Mucosa of rectum (tissue), 2 donors: ENCODE data around the gene COMMD3.
"Not testable (repeated sequence)": the region's sequence is repeated elsewhere in the genome, so short reads cannot be mapped to it uniquely, and the experiment has no call there.

Experiments used
- H3K27ac ChIP-seq, 2 donors: one replicate each; pipeline ENCODE4 v1.7.0; 2013; ENCODE audit warnings: inconsistent platforms in 2 of 2, low read depth in 2 of 2, low read length in 2 of 2
- H3K27me3 ChIP-seq, 2 donors: one replicate each; pipeline ENCODE4 v1.7.0; 2013; ENCODE audit warnings: low read length in 2 of 2; ENCODE audit not compliant: control insufficient read depth in 2 of 2, insufficient read depth in 2 of 2
- H3K36me3 ChIP-seq, 2 donors: one replicate each; pipeline ENCODE4 v1.7.0; 2013; ENCODE audit warnings: low read length in 2 of 2; ENCODE audit not compliant: control insufficient read depth in 2 of 2, insufficient read depth in 2 of 2
- H3K4me1 ChIP-seq, 2 donors: one replicate each; pipeline ENCODE4 v1.7.0; 2013; ENCODE audit warnings: low read length in 2 of 2, mild to moderate bottlenecking in 1 of 2; ENCODE audit not compliant: control insufficient read depth in 2 of 2, insufficient read depth in 2 of 2
- H3K4me3 ChIP-seq, 2 donors: one replicate each; pipeline ENCODE4 v1.7.0; 2013; ENCODE audit warnings: low read length in 2 of 2
- H3K9ac ChIP-seq, 2 donors: one replicate each; pipeline ENCODE4 v1.7.0; 2013; ENCODE audit warnings: low read length in 2 of 2, low read depth in 1 of 2, mild to moderate bottlenecking in 1 of 2
- H3K9me3 ChIP-seq, 2 donors: one replicate each; pipeline ENCODE4 v1.7.0; 2013; ENCODE audit warnings: low read length in 2 of 2; ENCODE audit not compliant: control insufficient read depth in 2 of 2
- donor health status: healthy.
- donor health status: Normal muscosa, but diverticular disease.

COMMD3 gene

DNA sequence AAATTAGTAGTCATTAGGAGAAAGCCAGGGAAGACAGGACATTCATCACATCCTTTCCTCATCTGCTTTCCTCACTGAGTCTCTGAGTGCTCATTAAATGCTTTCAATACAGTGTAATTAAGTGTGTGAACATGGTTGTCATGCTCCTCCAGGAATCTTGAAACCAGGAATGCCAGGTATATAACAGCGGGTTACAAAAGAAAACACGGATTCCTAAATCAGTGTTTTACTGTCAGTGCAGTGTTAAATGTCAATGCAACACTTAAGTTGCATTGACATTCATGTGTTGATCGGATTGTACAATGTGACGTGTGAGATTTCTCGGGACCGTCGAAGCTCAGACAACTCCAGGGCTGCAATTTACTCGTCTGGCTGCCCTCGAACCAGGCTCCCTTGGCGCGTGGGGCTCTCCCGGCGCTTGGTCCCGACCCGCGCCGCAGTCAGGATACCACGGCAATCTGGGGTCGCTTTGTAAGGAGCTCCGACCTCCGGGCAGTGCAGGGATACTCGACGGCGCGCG lies 28.7 kb downstream of the COMMD3 start:
- Histone ChIP-seq H3K4me3 (no peak overlapping the region), H3K9me3 (no peaks in the 10 kb centered on the region), H3K27ac (no peak overlapping the region), H3K36me3 (no peaks in the 10 kb centered on the region), H3K4me1 (peaks cover 7 to 9% of the 10 kb centered on the region in 2 donors), H3K27me3 (peaks cover 48 to 52% of the 10 kb centered on the region in 2 donors), H3K9ac (no peak overlapping the region)

DNA sequence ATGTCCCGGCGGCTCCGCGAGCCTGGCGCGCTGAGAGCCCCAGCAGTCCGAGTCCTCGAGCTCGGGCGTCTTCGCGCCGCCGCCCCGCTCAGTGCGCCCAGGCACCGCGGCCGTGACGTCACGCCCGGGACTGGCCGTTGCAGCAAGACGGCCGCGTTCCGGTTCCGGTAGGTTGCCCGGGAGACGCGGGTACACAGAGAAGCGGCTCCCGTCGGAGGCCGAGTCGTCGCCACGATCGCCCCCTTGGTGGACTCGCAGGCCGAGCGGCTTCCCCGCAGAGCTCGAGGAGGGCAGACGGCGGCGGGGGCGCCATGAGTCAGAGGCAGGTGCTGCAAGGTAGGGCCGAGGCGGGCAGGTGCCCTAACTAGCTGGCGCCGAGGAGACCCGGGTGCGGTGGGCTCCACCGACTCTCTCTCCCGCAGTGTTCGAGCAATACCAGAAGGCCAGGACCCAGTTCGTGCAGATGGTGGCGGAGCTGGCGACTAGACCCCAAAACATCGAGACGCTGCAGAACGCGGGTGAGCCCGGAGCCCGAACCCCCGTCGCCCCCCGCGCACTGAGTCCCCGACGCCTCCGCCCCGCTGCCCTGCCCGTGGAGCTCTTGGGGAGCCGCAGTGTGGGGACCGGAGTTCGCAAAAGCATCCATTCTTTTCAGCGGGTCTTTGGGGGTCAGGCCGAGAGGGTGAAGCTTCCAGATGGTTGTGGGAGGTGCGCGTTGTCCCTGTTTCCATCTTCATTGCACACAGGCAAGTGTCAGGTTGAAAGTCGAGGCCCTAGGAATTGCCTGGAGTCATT lies 29.3 kb downstream of the COMMD3 start, which contains the start of gene SPAG6:
TSS of gene SPAG6 (plus strand) at position 196 of the 795 bp plus-strand sequence. CDS start at position 312, 116 bp downstream.
- Histone ChIP-seq H3K27ac (no peak within 1 kb of the TSS), H3K27me3 (peaks cover 48 to 52% of the 10 kb centered on the region in 2 donors), H3K9ac (no peak within 1 kb of the TSS), H3K4me3 (no peak within 1 kb of the TSS), H3K4me1 (peaks cover 5 to 7% of the 10 kb centered on the region in 2 donors), H3K9me3 (no peaks in the 10 kb centered on the region), H3K36me3 (no peaks in the 10 kb centered on the region)

DNA sequence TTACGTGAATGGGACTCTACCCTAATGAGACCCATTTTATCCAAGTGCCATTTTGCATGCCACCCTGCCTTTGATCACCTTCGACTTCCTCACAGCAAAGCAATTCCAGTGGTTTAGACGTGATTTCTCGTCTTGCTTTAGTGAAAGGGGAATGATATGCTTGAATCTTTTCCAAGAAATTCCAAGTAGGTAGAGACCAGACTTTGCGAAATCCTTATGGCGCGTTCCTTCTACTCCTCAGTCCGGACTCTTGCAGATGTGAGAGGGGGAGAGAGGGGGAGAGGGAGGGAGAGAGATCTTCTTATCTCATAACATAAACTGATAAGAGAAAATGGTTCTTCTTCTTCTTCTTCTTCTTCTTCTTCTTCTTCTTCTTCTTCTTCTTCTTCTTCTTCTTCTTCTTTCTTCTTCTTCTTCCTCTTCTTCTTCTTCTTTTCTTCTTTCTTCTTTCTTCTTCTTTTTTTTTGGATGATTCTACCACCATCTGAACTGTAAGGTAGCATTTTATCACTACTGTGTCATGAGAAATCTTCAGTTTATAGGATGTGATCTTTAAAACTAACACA lies 30.0 kb downstream of the COMMD3 start:
- no peaks in the 10 kb centered on the region for H3K9me3 ChIP-seq
- peaks cover 48 to 52% of the 10 kb centered on the region in 2 donors for H3K27me3 ChIP-seq
- H3K4me3 ChIP-seq: no peak overlapping the region
- H3K9ac ChIP-seq: no peak overlapping the region
- peaks cover 2 to 4% of the 10 kb centered on the region in 2 donors for H3K4me1 ChIP-seq
- no peak overlapping the region for H3K27ac ChIP-seq
- H3K36me3 ChIP-seq: no peaks in the 10 kb centered on the region

- Histone ChIP-seq H3K9me3 (no peaks in the 10 kb centered on the region), H3K9ac (no peak overlapping the region), H3K27me3 (peaks cover 16 to 19% of the 10 kb centered on the region in 2 donors), H3K4me1 (no peaks in the 10 kb centered on the region), H3K36me3 (no peaks in the 10 kb centered on the region), H3K27ac (no peak overlapping the region), H3K4me3 (no peak overlapping the region)
Observed at GRCh38 chr10:22349755-22350154, 33.6 kb downstream of the COMMD3 start.

GRCh38 chr10:22351131-22351703 lies 35.0 kb downstream of the COMMD3 start:
- Histone ChIP-seq H3K4me1 (no peaks in the 10 kb centered on the region), H3K27ac (no peak overlapping the region), H3K9ac (no peak overlapping the region), H3K9me3 (no peaks in the 10 kb centered on the region), H3K27me3 (peaks cover 1 to 6% of the 10 kb centered on the region in 2 donors), H3K4me3 (no peak overlapping the region), H3K36me3 (no peaks in the 10 kb centered on the region)

DNA sequence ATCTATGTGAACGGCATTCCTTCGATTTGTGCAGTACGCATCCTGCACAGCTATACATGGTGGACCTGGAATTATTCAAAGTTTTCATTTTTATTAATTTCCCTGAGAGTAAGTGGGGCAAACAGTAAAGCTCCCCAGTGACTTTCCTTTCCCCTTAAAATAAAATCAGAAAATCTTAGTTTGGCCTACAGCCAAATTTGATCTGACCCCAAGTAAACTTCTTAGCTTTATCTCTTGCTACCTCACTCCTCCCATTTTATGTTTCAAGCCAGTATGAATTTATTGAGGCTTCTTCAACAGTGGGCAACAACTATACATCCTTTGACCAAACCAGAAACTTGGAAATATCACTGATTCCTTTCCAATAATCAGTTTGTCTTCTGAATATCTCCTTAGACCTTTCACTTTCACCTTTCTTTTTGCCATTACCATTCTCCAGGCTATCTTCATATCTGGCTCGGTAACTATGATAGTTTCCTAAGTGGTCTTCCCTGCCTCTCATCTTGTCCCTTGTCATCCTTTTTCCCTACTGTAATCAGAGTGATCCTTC lies 40.2 kb downstream of the COMMD3 start:
- no peak overlapping the region for H3K27ac ChIP-seq
- no peaks in the 10 kb centered on the region for H3K27me3 ChIP-seq
- H3K9ac ChIP-seq: no peak overlapping the region
- H3K9me3 ChIP-seq: no peaks in the 10 kb centered on the region
- H3K4me3 ChIP-seq: no peak overlapping the region
- no peaks in the 10 kb centered on the region for H3K36me3 ChIP-seq
- no peaks in the 10 kb centered on the region for H3K4me1 ChIP-seq

DNA sequence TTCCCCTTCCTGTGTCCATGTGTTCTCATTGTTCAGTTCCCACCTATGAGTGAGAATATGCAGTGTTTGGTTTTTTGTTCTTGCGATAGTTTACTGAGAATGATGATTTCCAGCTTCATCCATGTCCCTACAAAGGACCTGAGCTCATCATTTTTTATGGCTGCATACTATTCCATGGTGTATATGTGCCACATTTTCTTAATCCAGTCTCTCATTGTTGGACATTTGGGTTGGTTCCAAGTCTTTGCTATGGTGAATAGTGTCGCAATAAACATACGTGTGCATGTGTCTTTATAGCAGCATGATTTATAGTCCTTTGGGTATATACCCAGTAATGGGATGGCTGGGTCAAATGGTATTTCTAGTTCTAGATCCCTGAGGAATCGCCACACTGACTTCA lies 41.6 kb downstream of the COMMD3 start:
- H3K9me3 ChIP-seq, H3K9ac ChIP-seq, H3K4me1 ChIP-seq, H3K4me3 ChIP-seq, H3K27me3 ChIP-seq, H3K36me3 ChIP-seq, H3K27ac ChIP-seq: not testable (repeated sequence)

GRCh38 chr10:22363305-22363704 lies 47.1 kb downstream of the COMMD3 start:
- Histone ChIP-seq H3K27me3 (peaks cover 0 to 2% of the 10 kb centered on the region in 2 donors), H3K9me3 (no peaks in the 10 kb centered on the region), H3K9ac (no peak overlapping the region), H3K4me3 (no peak overlapping the region), H3K27ac (no peak overlapping the region), H3K4me1 (no peaks in the 10 kb centered on the region), H3K36me3 (no peaks in the 10 kb centered on the region)

DNA sequence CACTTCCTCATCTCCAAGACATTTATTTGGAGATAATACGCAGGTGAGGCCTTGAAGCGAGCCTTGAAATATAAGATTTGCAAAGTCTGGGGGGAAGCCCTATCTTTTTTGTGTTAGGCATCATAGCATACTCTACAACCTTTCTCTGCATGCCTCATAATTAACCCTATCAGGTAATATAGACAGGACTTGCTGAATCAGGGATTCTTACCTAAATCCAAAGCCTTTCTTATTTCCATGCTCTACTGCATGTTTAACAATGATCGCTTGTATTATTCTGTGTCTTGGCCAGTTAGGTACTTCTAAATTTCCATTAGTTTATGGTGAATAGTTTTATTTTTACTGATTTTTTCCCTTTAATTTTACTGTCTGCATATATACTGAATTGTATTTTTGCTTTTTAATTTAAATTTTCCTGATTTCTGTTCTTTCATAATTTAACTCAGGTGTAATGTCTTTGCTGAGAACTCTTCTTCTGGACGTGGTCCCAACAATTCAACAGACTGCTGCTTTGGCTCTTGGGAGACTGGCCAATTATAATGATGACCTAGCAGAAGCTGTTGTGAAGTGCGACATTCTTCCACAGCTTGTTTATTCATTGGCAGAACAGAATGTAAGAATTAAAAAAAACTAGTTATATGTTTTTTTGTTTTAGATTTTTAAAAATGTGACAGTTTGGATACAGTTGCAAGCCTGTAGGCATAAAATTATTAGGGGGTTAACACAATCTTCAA lies 48.4 kb downstream of the COMMD3 start:
- Histone ChIP-seq H3K9ac (no peak overlapping the region), H3K27ac (no peak overlapping the region), H3K4me3 (no peak overlapping the region), H3K9me3 (no peaks in the 10 kb centered on the region), H3K4me1 (no peaks in the 10 kb centered on the region), H3K36me3 (no peaks in the 10 kb centered on the region), H3K27me3 (peaks cover 0 to 2% of the 10 kb centered on the region in 2 donors)
